Endodermal cell (in vitro differentiated cells): Measurements from ENCODE around the gene TEAD3. TPM values are rescaled to one million over a fixed set of nuclear protein-coding genes. Genes with fewer than 3 reads are reported as not detected.

Source experiments
- DNase-seq: peaks from one replicate; pipeline ENCODE4 v3.0.0-alpha.2; 2017
- H3K27ac ChIP-seq: 2 replicates; pipeline ENCODE4 v1.5.1; 2013; ENCODE audit warnings: mild to moderate bottlenecking, low read depth, low read length, moderate library complexity
- H3K27me3 ChIP-seq: 2 replicates; pipeline ENCODE4 v1.6.1; 2013; ENCODE audit warnings: mild to moderate bottlenecking, low read length, moderate library complexity; ENCODE audit not compliant: insufficient read depth, control insufficient read depth, poor library complexity, severe bottlenecking
- H3K36me3 ChIP-seq: 2 replicates; pipeline ENCODE4 v1.7.0; 2013; ENCODE audit warnings: mild to moderate bottlenecking, low read length, moderate library complexity; ENCODE audit not compliant: control insufficient read depth, insufficient read depth
- H3K4me1 ChIP-seq: one replicate; pipeline ENCODE4 v1.7.0; 2013; ENCODE audit warnings: low read length; ENCODE audit not compliant: control insufficient read depth, insufficient read depth
- H3K4me3 ChIP-seq: 2 replicates; pipeline ENCODE4 v1.5.1; 2013; ENCODE audit warnings: mild to moderate bottlenecking, low read length, moderate library complexity
- H3K9ac ChIP-seq: 2 replicates; pipeline ENCODE4 v1.6.1; 2013; ENCODE audit warnings: mild to moderate bottlenecking, low read length, moderate library complexity; ENCODE audit not compliant: poor library complexity, severe bottlenecking; ENCODE audit errors: extremely low read depth
- H3K9me3 ChIP-seq: 2 replicates; pipeline ENCODE4 v1.6.1; 2013; ENCODE audit warnings: mild to moderate bottlenecking, low read length, moderate library complexity; ENCODE audit not compliant: control insufficient read depth
- H3K27ac Mint-ChIP-seq: 2 replicates; pipeline ENCODE4 v1.8.0; 2020; ENCODE audit warnings: mixed read lengths
- H3K27me3 Mint-ChIP-seq: 2 replicates; pipeline ENCODE4 v1.8.0; 2021; ENCODE audit warnings: mild to moderate bottlenecking, mixed read lengths; ENCODE audit not compliant: insufficient read depth
- H3K36me3 Mint-ChIP-seq: 2 replicates; pipeline ENCODE4 v1.8.0; 2020; ENCODE audit warnings: low read depth, mixed read lengths
- H3K4me1 Mint-ChIP-seq: 2 replicates; pipeline ENCODE4 v1.8.0; 2020; ENCODE audit warnings: mixed read lengths
- H3K4me3 Mint-ChIP-seq: 2 replicates; pipeline ENCODE4 v1.8.0; 2020; ENCODE audit warnings: mild to moderate bottlenecking, moderate library complexity, mixed read lengths
- H3K9me3 Mint-ChIP-seq: 2 replicates; pipeline ENCODE4 v1.8.0; 2020; ENCODE audit warnings: mild to moderate bottlenecking, mixed read lengths
- CTCF ChIP-seq: fragments of 200-600 bp; sonication (generic); conservative IDR thresholded peaks from 2 replicates; pipeline ENCODE4 v1.5.0; 2021; ENCODE audit warnings: antibody characterized with exemption, mild to moderate bottlenecking
- WGBS, 2 experiments: methylation state at CpG; one replicate each; pipeline versions ENCODE4 v1.1.5 to v1.1.7; 2013; ENCODE audit warnings: missing lambda C conversion rate in 2 of 2, mixed read lengths in 1 of 2; ENCODE audit not compliant: insufficient coverage in 1 of 2, insufficient read length in 1 of 2; 5-methylcytosine and 5-hydroxymethylcytosine counted together
- total RNA-seq, 2 donors: library from RNA; stranded (reverse); fragmentation: NEBNext Ultra II Directional in 1 of 2; extraction: Animal tissue kit (Norgen Biotek cat#: 25700) in 1 of 2; gene quantifications; 2 replicates in 1 of 2; 3 replicates in 1 of 2; pipeline ENCODE4 v1.2.1, GENCODE V29; 2021

The TEAD3 gene
- total RNA-seq, 2 donors from 2014 or later, result 22.7 to 29.2 TPM

GRCh38 chr6:35477551-35478179 lies 19.2 kb downstream of the TEAD3 start:
- no peak for TF ChIP-seq CTCF
- Mint-ChIP-seq H3K36me3 (peaks cover 31% of the 10 kb centered on the region), H3K4me3 (no peak overlapping the region), H3K27me3 (no peaks in the 10 kb centered on the region), H3K9me3 (no peaks in the 10 kb centered on the region), H3K4me1 (peaks cover 5% of the 10 kb centered on the region), H3K27ac (no peak overlapping the region)
- Histone ChIP-seq H3K27ac (peak overlapping the region; percentile 57), H3K9me3 (no peaks in the 10 kb centered on the region), H3K36me3 (peaks cover 18% of the 10 kb centered on the region), H3K9ac (no peak overlapping the region), H3K4me1 (no peaks in the 10 kb centered on the region), H3K4me3 (no peak overlapping the region), H3K27me3 (no peaks in the 10 kb centered on the region)
- WGBS, 2 experiments, result 93 to 97% methylated on average over 4 to 5 of the region's 5 CpGs
- DNase-seq, result no peak

GRCh38 chr6:35477028-35477427 lies 19.9 kb downstream of the TEAD3 start:
- Histone ChIP-seq H3K36me3 (peaks cover 24% of the 10 kb centered on the region), H3K27me3 (no peaks in the 10 kb centered on the region), H3K9me3 (no peaks in the 10 kb centered on the region), H3K9ac (no peak overlapping the region), H3K4me3 (no peak overlapping the region), H3K4me1 (no peaks in the 10 kb centered on the region), H3K27ac (peak overlapping the region; percentile 57)
- H3K36me3 Mint-ChIP-seq, result peaks cover 36% of the 10 kb centered on the region
- peaks cover 5% of the 10 kb centered on the region for H3K4me1 Mint-ChIP-seq
- peak; percentile 39 for DNase-seq
- H3K27ac Mint-ChIP-seq, result no peak overlapping the region
- 92 to 97% methylated on average over 6 to 8 of the region's 8 CpGs for WGBS, 2 experiments
- no peak for TF ChIP-seq CTCF
- no peaks in the 10 kb centered on the region for H3K27me3 Mint-ChIP-seq
- no peak overlapping the region for H3K4me3 Mint-ChIP-seq
- no peaks in the 10 kb centered on the region for H3K9me3 Mint-ChIP-seq

DNA sequence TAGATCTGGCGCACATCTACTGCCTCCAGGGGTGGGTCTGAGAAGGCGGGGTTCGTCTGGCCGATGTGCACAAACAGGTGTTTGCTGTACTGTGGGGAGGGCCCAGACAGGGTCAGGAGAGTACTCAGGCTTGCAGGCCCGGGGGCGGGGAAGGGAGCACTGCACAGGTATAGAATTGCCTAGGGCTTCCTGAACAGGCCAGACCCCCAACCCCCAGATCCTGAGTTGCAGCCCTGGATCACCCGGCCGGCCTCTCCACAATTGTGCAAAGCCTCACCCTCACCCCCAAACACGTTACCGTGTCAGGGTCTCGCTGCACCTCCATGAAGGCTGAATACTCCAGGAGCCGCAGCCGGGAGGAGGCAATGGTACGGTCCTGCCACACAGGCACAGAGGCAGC lies 20.9 kb downstream of the TEAD3 start:
- Histone ChIP-seq H3K27ac (no peak overlapping the region), H3K27me3 (no peaks in the 10 kb centered on the region), H3K9me3 (no peaks in the 10 kb centered on the region), H3K4me1 (no peaks in the 10 kb centered on the region), H3K4me3 (no peak overlapping the region), H3K9ac (no peak overlapping the region), H3K36me3 (peaks cover 34% of the 10 kb centered on the region)
- TF ChIP-seq CTCF, result no peak
- H3K27me3 Mint-ChIP-seq, result no peaks in the 10 kb centered on the region
- DNase-seq, result peak; percentile 58
- WGBS, 2 experiments, result 92 to 98% methylated on average over 7 to 14 of the region's 14 CpGs
- H3K9me3 Mint-ChIP-seq, result no peaks in the 10 kb centered on the region
- peak overlapping the region; percentile 13 for H3K27ac Mint-ChIP-seq
- no peak overlapping the region for H3K4me3 Mint-ChIP-seq
- H3K4me1 Mint-ChIP-seq, result peaks cover 2% of the 10 kb centered on the region
- H3K36me3 Mint-ChIP-seq, result peaks cover 41% of the 10 kb centered on the region
